NCI-H2081 treated with DMSO at 0.1 percent for 48 hours (cell line): ENCODE results near the gene MAP6.

ENCODE experiments used
- DNase-seq: peaks from one replicate; lab custom pipeline; 2025; lab: John Stamatoyannopoulos, UW

MAP6 gene

DNA sequence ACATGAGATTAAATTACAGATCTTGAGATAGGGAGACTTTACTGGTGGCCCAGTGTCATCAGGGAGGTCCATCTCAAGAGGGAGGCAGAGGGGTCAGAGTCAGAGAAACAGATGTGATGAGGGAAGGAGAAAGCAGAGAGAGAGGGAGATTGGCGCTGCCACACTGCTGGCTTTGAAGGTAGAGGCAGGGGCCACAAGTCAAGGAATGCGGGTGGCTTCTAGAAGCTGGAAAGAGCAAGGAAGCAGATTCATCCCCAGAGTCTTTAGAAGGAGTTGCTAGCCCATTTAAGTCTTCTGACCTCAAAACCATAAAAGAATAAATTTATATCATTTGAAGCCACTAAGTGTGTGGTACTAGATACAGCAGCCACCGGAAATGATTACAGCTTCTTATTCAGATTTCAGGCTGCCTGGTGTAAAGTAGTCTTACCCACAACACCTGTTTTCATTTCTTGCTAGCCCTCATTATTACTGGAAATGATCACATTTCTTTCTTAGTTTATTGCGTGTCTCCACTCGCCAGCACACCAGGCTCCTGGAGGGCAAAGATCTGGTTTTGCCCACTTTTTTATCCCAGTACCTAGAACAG, 119.4 kb downstream of the MAP6 start:
- no peak for DNase-seq

DNA sequence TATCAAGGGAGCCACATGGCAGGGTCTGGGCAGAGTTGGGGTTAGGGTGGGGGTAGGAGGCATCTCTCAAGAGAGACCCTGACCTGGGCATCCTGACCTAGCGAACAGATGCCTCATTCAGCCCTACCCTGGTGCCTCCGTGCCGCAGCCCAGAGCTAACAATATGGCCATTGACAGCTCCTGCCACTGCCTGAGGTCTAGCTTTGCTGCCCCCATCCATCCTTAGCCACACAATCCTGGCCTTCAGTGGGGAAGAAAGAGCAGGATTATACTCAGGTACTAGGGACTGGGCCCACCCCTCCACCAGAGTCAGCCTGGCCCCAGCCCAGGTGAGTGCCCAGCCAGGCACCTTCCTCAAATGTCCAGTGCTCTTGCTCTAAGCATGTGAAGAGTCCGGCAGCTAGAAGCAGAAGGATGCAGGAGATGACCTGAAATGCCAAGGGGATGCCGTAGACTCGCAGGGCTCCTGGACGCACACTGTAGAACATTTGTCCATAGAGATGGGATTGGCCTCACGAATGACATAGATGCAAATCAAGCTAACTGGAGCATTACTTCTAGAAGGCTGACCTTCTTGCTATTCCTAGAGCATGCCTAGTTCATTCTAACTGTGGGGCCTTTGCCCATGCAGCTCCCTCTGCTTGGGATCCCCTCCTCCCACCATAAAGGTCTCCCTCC, 120.1 kb downstream of the MAP6 start:
- no peak for DNase-seq

DNA sequence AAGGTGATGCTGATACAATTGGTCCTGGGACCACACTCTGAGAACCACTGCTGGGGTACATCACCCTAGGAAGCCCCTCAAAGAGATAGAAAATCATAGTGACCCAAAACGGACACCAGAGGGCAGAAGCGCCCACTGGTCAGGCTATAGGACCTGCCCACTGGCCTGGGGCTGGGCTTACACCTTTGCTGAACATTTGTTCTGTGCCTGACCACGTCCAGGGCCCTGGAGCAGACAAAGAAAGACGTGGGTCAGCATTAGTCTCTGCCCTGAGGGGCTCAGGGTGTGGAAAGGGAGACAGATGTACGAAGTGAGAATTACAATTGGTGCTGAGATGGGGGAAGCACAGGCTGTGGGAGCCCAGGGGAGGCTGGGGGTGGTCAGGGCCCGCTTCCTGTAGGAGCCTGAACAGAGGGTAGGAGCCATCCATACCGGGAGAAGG, 121.2 kb downstream of the MAP6 start:
- no peak for DNase-seq

DNA sequence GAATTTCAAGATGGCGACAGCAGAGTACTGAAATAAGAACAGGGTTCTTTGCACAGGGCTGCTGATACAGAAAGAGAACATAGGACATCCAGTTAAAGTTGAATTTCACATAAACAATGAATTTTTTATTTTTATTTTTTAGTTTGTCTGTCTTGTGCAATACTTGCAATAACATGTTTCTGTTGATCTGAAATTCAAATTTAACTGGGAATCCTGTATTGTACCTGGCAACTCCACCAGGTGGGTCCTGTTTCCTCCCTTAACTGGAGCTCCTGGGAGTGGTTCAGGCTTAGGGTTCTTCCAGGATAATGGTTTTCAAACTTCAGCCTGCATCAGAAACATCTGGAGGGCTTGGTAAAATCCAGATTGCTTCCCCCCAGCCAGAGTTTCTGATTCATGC, 121.7 kb downstream of the MAP6 start:
- no peak for DNase-seq

DNA sequence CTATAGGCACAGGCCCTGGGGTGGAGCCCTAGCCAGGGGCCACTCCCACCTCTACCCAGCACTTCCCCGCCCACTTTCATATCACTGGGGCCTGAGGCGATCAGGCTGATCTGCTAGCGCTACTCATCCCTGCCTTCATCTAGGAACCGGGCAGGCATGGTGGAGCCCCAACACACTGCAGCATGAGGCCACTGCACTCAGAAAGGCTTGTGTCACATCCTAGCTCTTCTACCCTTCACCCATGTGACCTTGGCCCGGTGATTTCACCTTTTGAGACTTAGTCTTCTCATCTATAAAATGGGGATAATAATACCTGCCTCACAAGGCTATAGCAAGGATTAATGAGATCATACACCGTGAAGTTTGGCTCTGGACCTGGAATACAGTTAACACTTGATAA, 125.0 kb downstream of the MAP6 start:
- no peak for DNase-seq

DNA sequence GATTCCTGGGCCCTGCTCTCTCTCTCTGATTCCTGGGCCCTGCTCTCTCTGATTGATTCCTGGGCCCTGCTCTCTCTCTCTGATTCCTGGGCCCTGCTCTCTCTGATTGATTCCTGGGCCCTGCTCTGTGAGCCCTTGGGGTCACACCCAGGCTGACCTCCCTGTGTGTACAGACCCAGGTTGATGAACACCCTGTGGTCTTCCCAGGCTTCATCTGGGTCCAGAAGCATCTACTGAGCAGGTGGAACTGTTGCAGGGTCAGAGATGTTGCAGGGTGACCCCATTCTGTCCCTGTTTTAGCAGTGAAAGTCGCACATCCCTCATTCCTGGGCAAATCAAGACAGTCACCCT, 126.8 kb downstream of the MAP6 start:
- no peak for DNase-seq

DNA sequence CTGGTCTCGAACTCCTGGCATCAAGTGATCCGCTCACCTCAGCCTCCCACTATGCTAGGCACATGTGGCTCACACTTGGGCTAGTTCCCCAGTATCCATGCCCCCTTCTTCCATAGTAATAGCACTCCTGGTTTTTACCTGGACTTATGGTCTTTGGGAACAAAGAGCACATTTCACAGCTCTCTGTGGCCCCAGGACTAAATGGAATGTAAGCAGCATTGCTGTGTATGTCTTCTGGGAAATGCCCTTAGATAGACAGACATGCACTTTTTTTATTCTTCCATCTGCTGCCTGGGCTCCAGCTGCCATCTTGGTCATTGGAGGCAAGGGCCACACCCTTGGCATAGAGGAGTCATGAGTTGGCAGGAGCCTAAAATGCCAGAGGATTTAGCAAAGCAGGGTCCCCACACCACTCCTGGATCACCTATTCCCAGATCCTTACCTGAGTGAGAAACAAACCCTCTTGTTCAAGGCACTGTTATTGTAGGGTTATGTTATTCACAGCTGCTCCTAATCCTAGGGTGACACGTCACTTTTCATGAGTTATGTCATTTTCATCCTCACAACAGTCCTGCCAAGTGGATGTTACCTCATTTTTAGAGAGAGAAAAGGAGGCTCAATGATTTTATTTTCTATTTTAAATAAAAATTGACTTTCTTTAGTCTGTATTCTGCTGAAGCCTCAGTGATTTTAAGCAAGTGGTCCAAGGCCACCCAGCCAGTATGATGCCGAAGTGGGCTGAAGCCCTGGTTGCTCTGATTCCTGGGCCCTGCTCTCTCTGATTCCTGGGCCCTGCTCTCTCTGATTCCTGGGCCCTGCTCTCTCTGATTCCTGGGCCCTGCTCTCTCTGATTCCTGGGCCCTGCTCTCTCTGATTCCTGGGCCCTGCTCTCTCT, 127.4 kb downstream of the MAP6 start:
- no peak for DNase-seq

DNA sequence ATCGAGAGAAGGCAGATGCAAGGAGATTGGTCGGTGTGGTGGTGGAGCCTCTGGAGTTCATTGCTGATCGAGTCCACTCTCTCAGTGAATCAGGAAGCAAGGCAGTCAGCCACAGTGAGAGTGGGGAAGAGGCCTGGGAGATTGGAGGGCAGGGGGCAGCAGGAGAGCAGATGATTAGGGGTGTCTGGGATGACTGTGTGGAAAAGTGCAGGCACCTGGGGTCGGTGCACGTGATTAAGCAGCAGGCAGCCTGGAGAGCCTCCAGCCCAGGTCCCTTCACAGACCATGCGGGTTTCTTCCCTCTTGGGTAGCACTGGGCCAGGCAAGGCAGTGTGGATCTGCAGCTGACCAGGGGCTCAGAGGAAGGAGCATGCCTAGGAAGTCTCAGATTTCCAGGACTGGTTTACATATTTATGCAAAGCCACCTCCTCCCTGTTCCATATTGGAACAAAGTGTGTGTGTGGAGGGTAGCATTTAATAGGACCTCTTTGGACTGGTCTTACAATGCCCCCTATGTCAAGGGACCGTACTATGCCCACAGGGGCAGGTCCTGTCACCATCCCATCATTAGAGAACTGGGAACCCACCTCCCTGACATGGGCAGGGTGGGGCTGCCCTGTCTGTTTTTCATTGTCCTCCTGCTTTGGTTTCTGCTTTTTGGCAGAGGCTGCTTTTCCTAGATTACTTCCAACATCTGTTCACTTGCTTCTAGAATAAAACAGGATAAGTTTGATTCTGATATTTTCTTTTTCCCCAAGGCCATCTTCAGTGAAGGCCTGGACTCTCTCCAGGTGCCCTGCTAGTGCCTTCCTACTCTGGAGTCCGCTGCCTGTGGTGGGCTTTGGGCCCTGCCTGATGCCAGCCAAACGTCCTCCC, 129.1 kb downstream of the MAP6 start:
- DNase-seq, result no peak

DNA sequence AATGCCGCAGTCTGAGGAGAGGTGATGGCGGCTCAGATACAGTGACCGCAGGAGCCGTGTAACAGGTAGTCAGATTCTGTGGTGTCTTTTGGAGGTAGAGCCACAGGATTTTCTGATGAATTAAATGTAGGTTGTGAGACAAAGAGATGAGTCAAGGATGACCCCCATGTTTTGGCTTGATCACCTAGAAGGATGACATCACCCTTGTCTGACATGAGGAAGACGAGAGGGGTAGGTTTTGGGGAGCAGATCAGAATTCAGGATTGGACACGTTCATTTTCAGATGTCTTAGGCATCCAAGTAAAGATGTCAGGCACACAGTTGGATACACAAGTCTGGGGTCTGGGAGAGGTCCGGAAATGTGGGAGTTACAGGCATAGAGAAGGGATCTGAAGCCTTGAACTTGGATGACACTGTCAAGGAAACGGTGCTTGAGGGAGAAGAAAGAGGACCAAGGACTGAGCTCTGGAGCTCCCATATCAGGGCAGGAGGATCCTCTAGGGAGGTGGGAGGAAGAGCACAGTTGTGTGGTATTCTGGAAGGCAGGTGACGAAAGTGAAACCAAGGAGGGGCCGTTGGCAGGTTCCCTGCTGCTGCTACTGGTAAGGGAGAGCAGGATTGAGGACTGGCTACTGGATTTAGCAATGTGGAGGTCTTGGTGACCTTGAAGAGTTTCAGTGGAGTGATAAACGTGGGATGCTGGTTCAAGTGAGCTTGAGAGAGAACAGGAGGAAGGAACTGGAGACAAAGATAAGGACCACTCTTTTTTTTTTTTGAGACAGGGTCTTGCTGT, 130.5 kb downstream of the MAP6 start:
- DNase-seq, result no peak

DNA sequence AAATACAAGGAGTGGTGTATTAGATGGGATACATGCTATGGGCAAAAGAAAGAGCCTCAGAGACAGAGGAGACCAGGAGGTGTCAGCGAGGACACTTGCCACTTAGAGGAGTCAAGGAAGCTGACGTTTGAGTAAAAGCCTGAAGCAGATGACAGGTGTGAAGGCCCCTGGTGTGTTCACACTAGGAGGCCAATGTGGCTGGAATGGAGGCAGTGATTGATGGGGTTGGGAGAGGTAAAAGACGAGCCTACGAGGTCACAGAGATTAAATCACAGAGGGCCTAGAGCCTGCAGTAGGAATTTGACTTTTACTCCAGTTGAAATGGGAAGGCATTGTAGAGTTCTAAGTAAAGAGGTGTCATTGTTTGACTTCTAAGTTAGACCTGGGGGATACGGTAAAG, 131.1 kb downstream of the MAP6 start:
- no peak for DNase-seq
